Stimulated activated CD4-positive, alpha-beta T cell treated with anti-CD3 and anti-CD28 coated beads, TNF-alpha, amount 100 ng/mL, for 1 hour (primary cell): Measurements from ENCODE around the gene TXN2.
"Not testable (repeated sequence)": the region's sequence is repeated elsewhere in the genome, so short reads cannot be mapped to it uniquely, and the experiment has no call there.

Experiments used
- DNase-seq, 3 donors: peaks; one replicate each; pipeline ENCODE4 v3.0.0-alpha.2; 2020; ENCODE audit warnings: low read depth in 3 of 3, low spot score in 1 of 3

TXN2 gene

GRCh38 chr22:36481393-36482168 is at the start of gene TXN2:
TXN2 (minus strand) TSS chr22:36481640; CDS start chr22:36480837, 803 bp downstream.
- DNase-seq, result peak; percentile 87 to 94 (median 91)

GRCh38 chr22:36528795-36529751 is 47.6 kb upstream of the TXN2 start, which contains the start of gene EIF3D:
EIF3D (minus strand) TSS chr22:36529166; CDS start chr22:36526121, 3,045 bp downstream.
- DNase-seq, result peak; percentile 95 to 96 (median 95)

- no peak for DNase-seq
Observed at GRCh38 chr22:36528341-36528740, 46.9 kb upstream of the TXN2 start.

- DNase-seq, result no peak
Observed at GRCh38 chr22:36522662-36523061, 41.2 kb upstream of the TXN2 start.

GRCh38 chr22:36520423-36520822 is 39.0 kb upstream of the TXN2 start:
- DNase-seq, result no peak

- DNase-seq, result not testable (repeated sequence)
Observed at GRCh38 chr22:36519906-36520305, 38.5 kb upstream of the TXN2 start.

GRCh38 chr22:36514766-36515165 is 33.3 kb upstream of the TXN2 start:
- no peak for DNase-seq

GRCh38 chr22:36512991-36513390 is 31.6 kb upstream of the TXN2 start:
- DNase-seq, result no peak

GRCh38 chr22:36512333-36512732 is 30.9 kb upstream of the TXN2 start:
- no peak for DNase-seq

- DNase-seq, result no peak
Observed at GRCh38 chr22:36510966-36511881, 29.8 kb upstream of the TXN2 start.

GRCh38 chr22:36510384-36510783 is 28.9 kb upstream of the TXN2 start:
- no peak for DNase-seq

- DNase-seq, result no peak
Observed at GRCh38 chr22:36507518-36508010, 26.1 kb upstream of the TXN2 start.

GRCh38 chr22:36506637-36507517 is 25.4 kb upstream of the TXN2 start, which contains the start of gene FOXRED2:
FOXRED2 (minus strand) TSS chr22:36507040; CDS start chr22:36506422, 618 bp downstream.
- DNase-seq, result peak; percentile 66 to 81 (median 76)

- no peak for DNase-seq
Observed at GRCh38 chr22:36505998-36506635, 24.7 kb upstream of the TXN2 start.

GRCh38 chr22:36497910-36498665 is 16.6 kb upstream of the TXN2 start:
- no peak for DNase-seq

GRCh38 chr22:36493690-36494110 is 12.3 kb upstream of the TXN2 start:
- DNase-seq, result no peak

GRCh38 chr22:36492109-36492508 is 10.7 kb upstream of the TXN2 start:
- DNase-seq, result no peak

- DNase-seq, result no peak
Observed at GRCh38 chr22:36491155-36491554, 9.7 kb upstream of the TXN2 start.
